Parathyroid adenoma (tissue), 2 donors: ENCODE results near the gene TM9SF2.

ENCODE experiments used
- H2AFZ ChIP-seq: fragments of 300-600 bp; sonication (generic); one replicate; pipeline ENCODE4 v1.7.0; 2017; ENCODE audit warnings: antibody characterized with exemption, mild to moderate bottlenecking
- H3K27ac ChIP-seq: fragments of 300-600 bp; sonication (generic); one replicate; pipeline ENCODE4 v1.7.0; 2017
- H3K27me3 ChIP-seq: fragments of 300-600 bp; sonication (generic); one replicate; pipeline ENCODE4 v1.7.0; 2017; ENCODE audit warnings: low read length; ENCODE audit not compliant: control insufficient read depth, insufficient read depth
- H3K36me3 ChIP-seq: fragments of 300-600 bp; sonication (generic); one replicate; pipeline ENCODE4 v1.7.0; 2017; ENCODE audit warnings: low read length; ENCODE audit not compliant: control insufficient read depth, insufficient read depth
- H3K4me1 ChIP-seq: fragments of 300-600 bp; sonication (generic); one replicate; pipeline ENCODE4 v1.7.0; 2017; ENCODE audit warnings: control low read depth
- H3K4me2 ChIP-seq: fragments of 300-600 bp; sonication (generic); one replicate; pipeline ENCODE4 v1.7.0; 2017; ENCODE audit warnings: low read length
- H3K4me3 ChIP-seq: fragments of 300-600 bp; sonication (generic); one replicate; pipeline ENCODE4 v1.7.0; 2017; ENCODE audit warnings: low read depth, low read length
- H3K79me2 ChIP-seq: fragments of 300-600 bp; sonication (generic); one replicate; pipeline ENCODE4 v1.7.0; 2017; ENCODE audit warnings: control low read depth
- H3K9ac ChIP-seq: fragments of 300-600 bp; sonication (generic); one replicate; pipeline ENCODE4 v1.7.0; 2017; ENCODE audit warnings: mild to moderate bottlenecking
- H3K9me3 ChIP-seq: fragments of 300-600 bp; sonication (generic); one replicate; pipeline ENCODE4 v1.7.0; 2017; ENCODE audit warnings: low read length; ENCODE audit not compliant: control insufficient read depth
- CTCF ChIP-seq: fragments of 300-600 bp; sonication (generic); IDR thresholded peaks from one replicate; pipeline ENCODE4 v1.7.0; 2017; ENCODE audit warnings: antibody characterized with exemption, mild to moderate bottlenecking
- donor health status: primary hyperparathyroidism.

TM9SF2 gene

DNA sequence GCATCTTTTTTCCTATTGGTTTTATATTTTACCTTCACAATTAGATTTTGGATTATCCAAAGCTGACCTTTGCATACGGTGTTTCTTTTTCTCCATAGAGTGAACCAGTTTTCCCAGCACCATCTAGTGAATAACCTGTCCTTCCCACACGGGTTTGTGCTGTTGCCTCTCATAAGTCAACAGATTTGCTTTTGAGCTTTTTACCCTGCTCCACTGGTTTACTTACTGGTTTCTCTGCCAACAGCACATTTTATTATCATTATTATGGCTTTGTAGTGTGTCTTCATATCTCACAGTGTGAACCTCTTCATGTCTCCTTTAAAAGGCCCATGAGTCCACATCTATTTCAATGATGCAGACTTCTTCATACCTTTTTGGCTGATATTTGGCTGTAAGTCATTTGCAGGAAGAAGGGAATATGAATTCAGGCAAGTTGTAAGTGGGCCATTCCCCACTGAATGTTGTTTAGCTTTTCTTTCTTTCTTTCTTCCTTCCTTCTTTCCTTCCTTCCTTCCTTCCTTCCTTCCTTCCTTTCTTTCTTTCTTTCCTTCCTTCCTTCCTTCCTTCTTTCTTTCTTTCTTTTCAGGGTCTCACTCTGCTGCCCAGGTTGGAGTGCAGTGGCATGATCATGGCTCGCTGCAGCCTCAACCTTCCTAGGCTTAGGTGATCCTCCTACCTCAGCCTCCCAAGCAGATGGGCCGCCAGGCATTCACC is 86.8 kb downstream of the TM9SF2 start:
- no peak overlapping the region for H2AFZ ChIP-seq

DNA sequence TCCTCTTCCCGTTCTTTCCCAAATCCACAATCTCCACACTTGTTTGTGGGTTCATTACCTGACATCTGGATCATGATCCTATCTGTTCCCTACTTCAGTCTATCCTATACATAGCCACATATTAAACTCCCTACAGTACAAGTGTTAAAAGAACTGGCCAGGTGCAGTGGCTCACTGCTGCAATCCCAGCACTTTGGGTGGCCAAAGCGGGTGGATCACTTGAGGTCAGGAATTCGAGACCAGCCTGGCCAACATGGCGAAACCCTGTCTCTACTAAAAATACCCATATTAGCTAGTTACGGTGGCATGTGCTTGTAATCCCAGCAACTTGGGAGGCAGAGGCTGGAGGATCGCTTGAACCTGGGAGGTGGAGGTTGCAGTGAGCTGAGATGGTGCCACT is 88.3 kb downstream of the TM9SF2 start:
- no peak overlapping the region for H3K9ac ChIP-seq
- no peaks in the 10 kb centered on the region for H3K79me2 ChIP-seq
- no peaks in the 10 kb centered on the region for H3K4me1 ChIP-seq
- no peak overlapping the region for H3K4me3 ChIP-seq
- H3K27ac ChIP-seq = no peak overlapping the region
- no peaks in the 10 kb centered on the region for H3K36me3 ChIP-seq
- H3K4me2 ChIP-seq = no peak overlapping the region
- no peak overlapping the region for H2AFZ ChIP-seq
- TF ChIP-seq CTCF = no peak
- H3K27me3 ChIP-seq = no peaks in the 10 kb centered on the region
- no peaks in the 10 kb centered on the region for H3K9me3 ChIP-seq

More for the DNA sequence above, 86.8 kb downstream of the TM9SF2 start:
- H3K9me3 ChIP-seq = no peaks in the 10 kb centered on the region
- H3K27ac ChIP-seq = no peak overlapping the region
- H3K36me3 ChIP-seq = no peaks in the 10 kb centered on the region
- H3K79me2 ChIP-seq = no peaks in the 10 kb centered on the region
- no peak overlapping the region for H3K4me3 ChIP-seq
- H3K27me3 ChIP-seq = no peaks in the 10 kb centered on the region
- H3K9ac ChIP-seq = no peak overlapping the region
- no peak overlapping the region for H3K4me2 ChIP-seq
- TF ChIP-seq CTCF = no peak
- no peaks in the 10 kb centered on the region for H3K4me1 ChIP-seq

GRCh38 chr13:99590519-99591011 is 89.3 kb downstream of the TM9SF2 start:
- no peak overlapping the region for H3K27ac ChIP-seq
- no peaks in the 10 kb centered on the region for H3K9me3 ChIP-seq
- no peak overlapping the region for H2AFZ ChIP-seq
- H3K36me3 ChIP-seq = no peaks in the 10 kb centered on the region
- no peak overlapping the region for H3K9ac ChIP-seq
- no peaks in the 10 kb centered on the region for H3K4me1 ChIP-seq
- no peaks in the 10 kb centered on the region for H3K79me2 ChIP-seq
- H3K4me3 ChIP-seq = no peak overlapping the region
- H3K27me3 ChIP-seq = no peaks in the 10 kb centered on the region
- TF ChIP-seq CTCF = no peak
- H3K4me2 ChIP-seq = no peak overlapping the region

- Histone ChIP-seq H3K9ac (no peak overlapping the region), H3K4me2 (no peak overlapping the region), H3K9me3 (no peaks in the 10 kb centered on the region), H3K4me1 (no peaks in the 10 kb centered on the region), H3K27ac (no peak overlapping the region), H3K4me3 (no peak overlapping the region), H3K79me2 (no peaks in the 10 kb centered on the region), H3K27me3 (no peaks in the 10 kb centered on the region), H3K36me3 (no peaks in the 10 kb centered on the region), H2AFZ (no peak overlapping the region)
- TF ChIP-seq CTCF = no peak
Observed at GRCh38 chr13:99596180-99596579, 94.9 kb downstream of the TM9SF2 start.

DNA sequence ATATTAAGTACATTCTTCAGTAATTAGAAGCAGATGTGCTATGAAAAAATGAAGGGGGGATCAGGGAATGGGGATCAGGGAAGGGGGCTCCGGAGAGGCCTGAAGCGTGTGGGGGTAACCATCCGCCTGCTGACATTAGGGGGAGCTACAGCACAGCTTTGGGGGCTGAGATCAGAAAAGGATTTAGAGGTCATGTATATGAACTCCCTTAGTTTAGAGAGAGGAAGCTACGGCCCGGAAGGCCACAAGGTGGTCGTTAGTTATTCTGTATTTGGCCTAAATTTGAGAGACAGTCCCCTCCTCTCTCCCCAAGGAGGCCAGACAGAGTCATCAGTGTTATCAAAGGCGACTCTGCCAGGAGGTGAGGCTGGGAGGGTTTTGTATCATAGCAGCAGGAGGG is 99.0 kb downstream of the TM9SF2 start:
- H2AFZ ChIP-seq = no peak overlapping the region
- no peaks in the 10 kb centered on the region for H3K79me2 ChIP-seq
- no peak overlapping the region for H3K9ac ChIP-seq
- no peaks in the 10 kb centered on the region for H3K27me3 ChIP-seq
- no peak for TF ChIP-seq CTCF
- H3K4me3 ChIP-seq = no peak overlapping the region
- H3K4me2 ChIP-seq = no peak overlapping the region
- H3K4me1 ChIP-seq = no peaks in the 10 kb centered on the region
- H3K9me3 ChIP-seq = no peaks in the 10 kb centered on the region
- H3K36me3 ChIP-seq = no peaks in the 10 kb centered on the region
- no peak overlapping the region for H3K27ac ChIP-seq
